ENCODE data around the gene ACYP2.

The ACYP2 gene

DNA sequence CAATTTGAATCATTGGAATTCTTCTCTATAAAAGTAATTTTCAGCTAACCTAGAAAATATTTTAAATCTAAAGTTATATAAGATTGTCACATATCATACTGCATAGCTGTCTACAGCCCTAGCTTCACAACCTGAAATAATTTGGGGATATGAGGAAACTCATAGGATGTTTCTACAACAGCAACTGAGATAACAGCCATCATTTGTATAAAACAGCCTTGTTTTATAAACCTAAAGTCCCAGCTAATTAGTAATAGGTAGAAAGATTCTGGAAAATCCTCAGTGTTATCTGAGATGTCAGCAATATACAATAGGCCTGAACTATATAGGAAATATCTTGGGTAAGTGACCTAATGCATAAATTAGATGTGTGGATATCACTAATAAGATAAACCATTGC, 188.2 kb downstream of the ACYP2 start:
- Histone ChIP-seq H3K4me3 (ENCODE audit: low read depth in 1 of 2, low read length in 2 of 2) (no peak overlapping the region), H3K9me3 (ENCODE audit: insufficient read depth, low read length, severe bottlenecking) (no peaks in the 10 kb centered on the region), H3K36me3 (ENCODE audit: insufficient read depth, low read length) (no peaks in the 10 kb centered on the region), H3K27ac (ENCODE audit: low read length) (no peak overlapping the region), H3K4me1 (ENCODE audit: insufficient read depth, low read length) (no peaks in the 10 kb centered on the region), H3K27me3 (ENCODE audit: insufficient read depth, low read length, poor library complexity) (no peaks in the 10 kb centered on the region), H3K79me2 (ENCODE audit: insufficient read depth, low read length) (no peaks in the 10 kb centered on the region), H3K9ac (ENCODE audit: low read depth, low read length) (no peak overlapping the region), H3K4me2 (ENCODE audit: insufficient read depth, low read length) (no peak overlapping the region), H4K20me1 (ENCODE audit: insufficient read depth, low read length) (no peaks in the 10 kb centered on the region), H2AFZ (ENCODE audit: low read depth, low read length) (no peak overlapping the region)
- DNase-seq: no peak
- no peak for TF ChIP-seq EZH2 (IDR thresholded peaks at IDR 0.05; ENCODE audit: borderline replicate concordance, low read depth, low read length, severe bottlenecking)
- TF ChIP-seq, protein P1, sequence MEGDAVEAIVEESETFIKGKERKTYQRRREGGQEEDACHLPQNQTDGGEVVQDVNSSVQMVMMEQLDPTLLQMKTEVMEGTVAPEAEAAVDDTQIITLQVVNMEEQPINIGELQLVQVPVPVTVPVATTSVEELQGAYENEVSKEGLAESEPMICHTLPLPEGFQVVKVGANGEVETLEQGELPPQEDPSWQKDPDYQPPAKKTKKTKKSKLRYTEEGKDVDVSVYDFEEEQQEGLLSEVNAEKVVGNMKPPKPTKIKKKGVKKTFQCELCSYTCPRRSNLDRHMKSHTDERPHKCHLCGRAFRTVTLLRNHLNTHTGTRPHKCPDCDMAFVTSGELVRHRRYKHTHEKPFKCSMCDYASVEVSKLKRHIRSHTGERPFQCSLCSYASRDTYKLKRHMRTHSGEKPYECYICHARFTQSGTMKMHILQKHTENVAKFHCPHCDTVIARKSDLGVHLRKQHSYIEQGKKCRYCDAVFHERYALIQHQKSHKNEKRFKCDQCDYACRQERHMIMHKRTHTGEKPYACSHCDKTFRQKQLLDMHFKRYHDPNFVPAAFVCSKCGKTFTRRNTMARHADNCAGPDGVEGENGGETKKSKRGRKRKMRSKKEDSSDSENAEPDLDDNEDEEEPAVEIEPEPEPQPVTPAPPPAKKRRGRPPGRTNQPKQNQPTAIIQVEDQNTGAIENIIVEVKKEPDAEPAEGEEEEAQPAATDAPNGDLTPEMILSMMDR (IDR thresholded peaks at IDR 0.05; ENCODE audit: borderline replicate concordance, extremely low read depth, low read length, poor library complexity, severe bottlenecking): no peak
- ATAC-seq (ENCODE audit: insufficient read depth, low read depth): no peak

GRCh38 chr2:54306556-54306955, 191.1 kb downstream of the ACYP2 start:
- no peak overlapping the region for H3K27ac ChIP-seq (ENCODE audit: low read length)
- no peaks in the 10 kb centered on the region for H4K20me1 ChIP-seq (ENCODE audit: insufficient read depth, low read length)
- H3K9ac ChIP-seq (ENCODE audit: low read depth, low read length): no peak overlapping the region
- H2AFZ ChIP-seq (ENCODE audit: low read depth, low read length): no peak overlapping the region
- no peaks in the 10 kb centered on the region for H3K36me3 ChIP-seq (ENCODE audit: insufficient read depth, low read length)
- ATAC-seq (ENCODE audit: insufficient read depth, low read depth): no peak
- no peak overlapping the region for H3K4me3 ChIP-seq (ENCODE audit: low read depth in 1 of 2, low read length in 2 of 2)
- H3K4me1 ChIP-seq (ENCODE audit: insufficient read depth, low read length): no peaks in the 10 kb centered on the region
- no peak overlapping the region for H3K4me2 ChIP-seq (ENCODE audit: insufficient read depth, low read length)
- no peak for DNase-seq
- no peak for TF ChIP-seq EZH2 (IDR thresholded peaks at IDR 0.05; ENCODE audit: borderline replicate concordance, low read depth, low read length, severe bottlenecking)
- TF ChIP-seq, protein P1 (IDR thresholded peaks at IDR 0.05; ENCODE audit: borderline replicate concordance, extremely low read depth, low read length, poor library complexity, severe bottlenecking): no peak
- no peaks in the 10 kb centered on the region for H3K9me3 ChIP-seq (ENCODE audit: insufficient read depth, low read length, severe bottlenecking)
- no peaks in the 10 kb centered on the region for H3K79me2 ChIP-seq (ENCODE audit: insufficient read depth, low read length)
- H3K27me3 ChIP-seq (ENCODE audit: insufficient read depth, low read length, poor library complexity): no peaks in the 10 kb centered on the region

GRCh38 chr2:54308186-54308585, 192.8 kb downstream of the ACYP2 start:
- no peaks in the 10 kb centered on the region for H3K79me2 ChIP-seq (ENCODE audit: insufficient read depth, low read length)
- no peaks in the 10 kb centered on the region for H3K4me1 ChIP-seq (ENCODE audit: insufficient read depth, low read length)
- no peak overlapping the region for H3K4me3 ChIP-seq (ENCODE audit: low read depth in 1 of 2, low read length in 2 of 2)
- TF ChIP-seq EZH2 (IDR thresholded peaks at IDR 0.05; ENCODE audit: borderline replicate concordance, low read depth, low read length, severe bottlenecking): no peak
- TF ChIP-seq, protein P1 (IDR thresholded peaks at IDR 0.05; ENCODE audit: borderline replicate concordance, extremely low read depth, low read length, poor library complexity, severe bottlenecking): no peak
- H3K36me3 ChIP-seq (ENCODE audit: insufficient read depth, low read length): no peaks in the 10 kb centered on the region
- H4K20me1 ChIP-seq (ENCODE audit: insufficient read depth, low read length): no peaks in the 10 kb centered on the region
- no peak overlapping the region for H2AFZ ChIP-seq (ENCODE audit: low read depth, low read length)
- no peaks in the 10 kb centered on the region for H3K27me3 ChIP-seq (ENCODE audit: insufficient read depth, low read length, poor library complexity)
- DNase-seq: no peak
- no peak overlapping the region for H3K4me2 ChIP-seq (ENCODE audit: insufficient read depth, low read length)
- H3K9ac ChIP-seq (ENCODE audit: low read depth, low read length): no peak overlapping the region
- no peak for ATAC-seq (ENCODE audit: insufficient read depth, low read depth)
- H3K9me3 ChIP-seq (ENCODE audit: insufficient read depth, low read length, severe bottlenecking): no peaks in the 10 kb centered on the region
- H3K27ac ChIP-seq (ENCODE audit: low read length): no peak overlapping the region

DNA sequence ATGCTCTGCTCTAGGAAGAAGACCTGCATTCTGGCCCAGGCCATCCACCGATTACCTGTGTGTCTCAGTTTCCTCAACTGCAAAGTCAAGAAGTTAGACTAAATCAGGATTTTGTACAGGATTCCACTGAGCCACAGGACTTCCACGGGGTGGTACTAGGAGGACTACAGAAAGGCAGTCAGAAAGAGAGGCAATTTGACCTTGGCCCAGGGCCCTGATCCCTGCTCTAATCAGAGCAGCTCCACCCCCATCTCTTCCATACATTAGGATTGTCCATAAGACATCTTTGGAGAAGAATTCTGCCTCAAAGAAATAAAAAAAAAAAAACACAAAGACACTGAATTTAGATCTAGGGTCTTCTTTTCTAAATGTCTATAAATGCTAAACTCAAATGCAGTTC, 193.4 kb downstream of the ACYP2 start:
- no peak for TF ChIP-seq EZH2 (IDR thresholded peaks at IDR 0.05; ENCODE audit: borderline replicate concordance, low read depth, low read length, severe bottlenecking)
- TF ChIP-seq, protein P1 (IDR thresholded peaks at IDR 0.05; ENCODE audit: borderline replicate concordance, extremely low read depth, low read length, poor library complexity, severe bottlenecking): no peak
- H3K79me2 ChIP-seq (ENCODE audit: insufficient read depth, low read length): no peaks in the 10 kb centered on the region
- no peaks in the 10 kb centered on the region for H3K27me3 ChIP-seq (ENCODE audit: insufficient read depth, low read length, poor library complexity)
- no peaks in the 10 kb centered on the region for H4K20me1 ChIP-seq (ENCODE audit: insufficient read depth, low read length)
- no peaks in the 10 kb centered on the region for H3K36me3 ChIP-seq (ENCODE audit: insufficient read depth, low read length)
- no peak for ATAC-seq (ENCODE audit: insufficient read depth, low read depth)
- DNase-seq: no peak
- no peaks in the 10 kb centered on the region for H3K4me1 ChIP-seq (ENCODE audit: insufficient read depth, low read length)
- H2AFZ ChIP-seq (ENCODE audit: low read depth, low read length): no peak overlapping the region
- no peak overlapping the region for H3K9ac ChIP-seq (ENCODE audit: low read depth, low read length)
- no peaks in the 10 kb centered on the region for H3K9me3 ChIP-seq (ENCODE audit: insufficient read depth, low read length, severe bottlenecking)
- H3K4me2 ChIP-seq (ENCODE audit: insufficient read depth, low read length): no peak overlapping the region
- H3K27ac ChIP-seq (ENCODE audit: low read length): no peak overlapping the region
- H3K4me3 ChIP-seq (ENCODE audit: low read depth in 1 of 2, low read length in 2 of 2): no peak overlapping the region

All from DND-41 (cell line).